OCI-LY3 (cell line): Measurements from ENCODE around the gene AP4M1.
A peak's percentile ranks its signal among the peaks of the same experiment; 100 is the strongest.

Source experiments
- H2AFZ ChIP-seq: fragments of 200-600, 300-600 bp; shearing (Covaris generic); 2 replicates; pipeline ENCODE4 v1.6.0; 2014; ENCODE audit warnings: antibody characterized with exemption, low read depth, low read length
- H3K27ac ChIP-seq: fragments of 200-600, 300-600 bp; sonication (generic); 2 replicates; pipeline ENCODE4 v1.5.1; 2014; ENCODE audit warnings: mild to moderate bottlenecking, low read length, moderate library complexity, mixed read lengths
- H3K27me3 ChIP-seq: fragments of 200-600, 300-600 bp; sonication (generic); 2 replicates; pipeline ENCODE4 v1.6.1; 2014; ENCODE audit warnings: low read depth, low read length, mixed read lengths
- H3K36me3 ChIP-seq: fragments of 200-600, 300-600 bp; sonication (generic); replicated peaks from 2 replicates; pipeline ENCODE3; 2014; ENCODE audit warnings: low read depth, low read length, mixed read lengths
- H3K4me1 ChIP-seq: fragments of 300-600, 200-600 bp; sonication (generic); 2 replicates; pipeline ENCODE4 v1.6.1; 2014; ENCODE audit warnings: low read length, mixed read lengths
- H3K4me2 ChIP-seq: fragments of 200-600, 300-600 bp; sonication (generic); 2 replicates; pipeline ENCODE4 v1.6.1; 2014; ENCODE audit warnings: low read length, mixed read lengths
- H3K4me3 ChIP-seq: fragments of 300-600, 200-600 bp; sonication (generic); 2 replicates; pipeline ENCODE4 v1.5.1; 2014; ENCODE audit warnings: antibody characterized with exemption, mild to moderate bottlenecking, low read length, moderate library complexity
- H3K79me2 ChIP-seq: fragments of 300-600, 200-600 bp; shearing (Covaris generic); 2 replicates; pipeline ENCODE4 v1.6.1; 2014; ENCODE audit warnings: mild to moderate bottlenecking, low read length, mixed read lengths
- H3K9ac ChIP-seq: fragments of 300-600, 200-600 bp; shearing (Covaris generic); 2 replicates; pipeline ENCODE4 v1.6.0; 2014; ENCODE audit warnings: mild to moderate bottlenecking, low read length, moderate library complexity
- H3K9me3 ChIP-seq: fragments of 200-600, 300-600 bp; shearing (Covaris generic); 2 replicates; pipeline ENCODE4 v1.6.1; 2014; ENCODE audit warnings: low read length, mixed read lengths; ENCODE audit not compliant: insufficient read depth
- H4K20me1 ChIP-seq: fragments of 200-600, 300-600 bp; sonication (generic); 2 replicates; pipeline ENCODE4 v1.6.1; 2016; ENCODE audit warnings: low read length, mixed read lengths; ENCODE audit not compliant: insufficient read depth
- CTCF ChIP-seq: fragments of 200-600, 300-600 bp; sonication (generic); IDR thresholded peaks from 2 replicates; pipeline ENCODE4 v1.5.1; 2014; ENCODE audit warnings: antibody characterized with exemption, low read length, low read depth
- EZH2phosphoT487 ChIP-seq: fragments of 200-600 bp; shearing (Covaris generic); IDR thresholded peaks from 2 replicates; pipeline ENCODE4 v1.6.1; 2018; ENCODE audit warnings: antibody characterized with exemption, mixed run types, low read depth

The AP4M1 gene

GRCh38 chr7:100148559-100149328 lies 47.3 kb downstream of the AP4M1 start, which contains the start of gene LAMTOR4:
TSS of gene LAMTOR4 (plus strand) at chr7:100148918. CDS start at chr7:100148973, 55 bp downstream.
- Histone ChIP-seq H2AFZ (peak within 1 kb of the TSS; percentile 76; the same call in 1 of the 2 replicates), H3K9ac (peak within 1 kb of the TSS; percentile 98), H4K20me1 (0 out of 2 replicates have a peak, but pooled peaks cover 2% of the 10 kb centered on the region), H3K4me2 (peak within 1 kb of the TSS; percentile 96), H3K36me3 (peaks cover 19% of the 10 kb centered on the region), H3K27ac (peak within 1 kb of the TSS; percentile 74), H3K4me1 (peaks cover 21% of the 10 kb centered on the region), H3K79me2 (peaks cover 27% of the 10 kb centered on the region), H3K9me3 (no peaks in the 10 kb centered on the region), H3K4me3 (peak within 1 kb of the TSS; percentile 88), H3K27me3 (no peaks in the 10 kb centered on the region)
- no peak for TF ChIP-seq EZH2phosphoT487
- TF ChIP-seq CTCF, result no peak

- H3K79me2 ChIP-seq, result peaks cover 27% of the 10 kb centered on the region
- no peak overlapping the region for H2AFZ ChIP-seq
- H3K4me1 ChIP-seq, result peaks cover 30% of the 10 kb centered on the region
- H3K27me3 ChIP-seq, result no peaks in the 10 kb centered on the region
- H3K4me2 ChIP-seq, result 0 out of 2 replicates have a peak overlapping the region, but pooled peaks have one; percentile 9
- TF ChIP-seq CTCF, result peak; percentile 5; the same call in 1 of the 2 replicates
- no peak for TF ChIP-seq EZH2phosphoT487
- no peaks in the 10 kb centered on the region for H3K9me3 ChIP-seq
- no peak overlapping the region for H3K9ac ChIP-seq
- no peak overlapping the region for H3K4me3 ChIP-seq
- peak overlapping the region; percentile 49 for H3K27ac ChIP-seq
- H3K36me3 ChIP-seq, result peaks cover 38% of the 10 kb centered on the region
- H4K20me1 ChIP-seq, result 0 out of 2 replicates have a peak, but pooled peaks cover 2% of the 10 kb centered on the region
These were observed 51.0 kb downstream of the AP4M1 start for GRCh38 chr7:100152404-100152803.

GRCh38 chr7:100152937-100153666 lies 51.7 kb downstream of the AP4M1 start:
- Histone ChIP-seq H4K20me1 (peaks cover 2% of the 10 kb centered on the region; the same call in 1 of the 2 replicates), H3K9me3 (no peaks in the 10 kb centered on the region), H3K27me3 (no peaks in the 10 kb centered on the region), H3K9ac (no peak overlapping the region), H3K4me3 (no peak overlapping the region), H3K36me3 (peaks cover 38% of the 10 kb centered on the region), H3K27ac (no peak overlapping the region), H3K4me2 (no peak overlapping the region), H3K79me2 (peaks cover 32% of the 10 kb centered on the region), H2AFZ (no peak overlapping the region), H3K4me1 (peaks cover 34% of the 10 kb centered on the region)
- no peak for TF ChIP-seq CTCF
- TF ChIP-seq EZH2phosphoT487, result no peak
